ENCODE measurements around the gene TMEM131L.

Gene TMEM131L

GRCh38 chr4:153420361-153420760 is 45.8 kb upstream of the TMEM131L start:
- DNase-seq (ENCODE audit: low read depth, low spot score), result no peak
- no peak overlapping the region for H3K4me3 ChIP-seq (ENCODE audit: low read depth, low read length)
- in situ Hi-C loops (cut with HindIII; ENCODE audit: low sequenced_read_pairs), result no loop called here
- TF ChIP-seq, protein P1, sequence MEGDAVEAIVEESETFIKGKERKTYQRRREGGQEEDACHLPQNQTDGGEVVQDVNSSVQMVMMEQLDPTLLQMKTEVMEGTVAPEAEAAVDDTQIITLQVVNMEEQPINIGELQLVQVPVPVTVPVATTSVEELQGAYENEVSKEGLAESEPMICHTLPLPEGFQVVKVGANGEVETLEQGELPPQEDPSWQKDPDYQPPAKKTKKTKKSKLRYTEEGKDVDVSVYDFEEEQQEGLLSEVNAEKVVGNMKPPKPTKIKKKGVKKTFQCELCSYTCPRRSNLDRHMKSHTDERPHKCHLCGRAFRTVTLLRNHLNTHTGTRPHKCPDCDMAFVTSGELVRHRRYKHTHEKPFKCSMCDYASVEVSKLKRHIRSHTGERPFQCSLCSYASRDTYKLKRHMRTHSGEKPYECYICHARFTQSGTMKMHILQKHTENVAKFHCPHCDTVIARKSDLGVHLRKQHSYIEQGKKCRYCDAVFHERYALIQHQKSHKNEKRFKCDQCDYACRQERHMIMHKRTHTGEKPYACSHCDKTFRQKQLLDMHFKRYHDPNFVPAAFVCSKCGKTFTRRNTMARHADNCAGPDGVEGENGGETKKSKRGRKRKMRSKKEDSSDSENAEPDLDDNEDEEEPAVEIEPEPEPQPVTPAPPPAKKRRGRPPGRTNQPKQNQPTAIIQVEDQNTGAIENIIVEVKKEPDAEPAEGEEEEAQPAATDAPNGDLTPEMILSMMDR (IDR thresholded peaks at IDR 0.05; ENCODE audit: low read depth, low read length), result no peak

DNA sequence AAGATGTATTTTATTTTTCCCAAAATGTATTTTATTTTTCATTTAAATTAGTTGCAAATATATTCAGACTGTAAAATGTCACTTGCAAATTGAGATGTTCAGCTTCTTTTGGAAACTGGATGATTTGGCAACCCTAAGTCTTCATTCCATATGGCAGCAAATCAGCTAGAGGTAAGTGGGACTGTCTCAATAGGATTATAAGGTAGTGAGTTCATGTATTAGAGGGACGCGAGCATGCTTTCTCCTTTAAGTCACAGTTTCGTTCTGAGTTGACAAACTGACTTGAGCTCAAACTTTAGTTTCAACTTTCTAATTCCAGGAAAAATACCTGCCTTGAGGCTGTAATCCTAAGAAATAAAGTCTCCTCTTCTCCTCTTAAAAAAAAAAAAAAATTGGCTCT is 44.2 kb upstream of the TMEM131L start:
- TF ChIP-seq, protein P1 (IDR thresholded peaks at IDR 0.05; ENCODE audit: low read depth, low read length), result no peak
- in situ Hi-C loops (cut with HindIII; ENCODE audit: low sequenced_read_pairs), result no loop called here
- no peak for DNase-seq (ENCODE audit: low read depth, low spot score)
- H3K4me3 ChIP-seq (ENCODE audit: low read depth, low read length), result no peak overlapping the region

DNA sequence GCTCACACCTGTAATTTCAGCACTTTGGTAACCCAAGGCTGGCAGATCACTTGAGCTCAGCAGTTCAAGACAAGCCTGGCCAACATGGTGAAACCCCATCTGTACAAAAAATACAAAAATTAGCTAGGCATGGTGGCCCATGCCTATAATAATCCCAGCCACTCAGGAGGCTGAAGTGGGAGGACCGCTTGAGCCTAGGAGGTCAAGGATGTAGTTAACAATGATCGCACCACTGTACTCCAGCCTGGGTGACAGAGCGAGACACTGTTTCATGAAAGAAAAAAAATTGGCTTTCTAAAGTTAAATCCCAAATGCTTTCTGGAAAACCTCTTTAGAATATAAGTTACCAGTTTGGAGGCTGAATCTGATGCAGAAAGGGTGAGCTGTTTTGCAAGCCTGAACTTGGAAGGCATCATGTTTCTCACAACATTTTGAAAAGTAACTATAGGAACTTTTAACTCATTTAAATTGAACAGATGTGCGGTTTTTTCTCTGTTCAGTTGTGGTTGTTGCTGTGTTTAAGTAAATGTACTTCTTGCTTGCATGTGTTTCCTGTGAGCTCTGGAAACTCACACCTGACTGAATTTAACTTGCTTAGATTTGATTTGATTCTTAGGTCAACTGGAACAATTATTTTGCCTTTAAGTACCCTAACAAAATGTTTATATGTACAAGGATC is 39.8 kb upstream of the TMEM131L start:
- DNase-seq (ENCODE audit: low read depth, low spot score), result no peak
- in situ Hi-C loops (cut with HindIII; ENCODE audit: low sequenced_read_pairs), result no loop called here
- TF ChIP-seq, protein P1 (IDR thresholded peaks at IDR 0.05; ENCODE audit: low read depth, low read length), result no peak
- no peak overlapping the region for H3K4me3 ChIP-seq (ENCODE audit: low read depth, low read length)

GRCh38 chr4:153427363-153428071 is 38.6 kb upstream of the TMEM131L start:
- DNase-seq (ENCODE audit: low read depth, low spot score), result peak; percentile 28
- TF ChIP-seq, protein P1 (IDR thresholded peaks at IDR 0.05; ENCODE audit: low read depth, low read length), result no peak
- in situ Hi-C loops (cut with HindIII; ENCODE audit: low sequenced_read_pairs), result no loop called here
- no peak overlapping the region for H3K4me3 ChIP-seq (ENCODE audit: low read depth, low read length)

DNA sequence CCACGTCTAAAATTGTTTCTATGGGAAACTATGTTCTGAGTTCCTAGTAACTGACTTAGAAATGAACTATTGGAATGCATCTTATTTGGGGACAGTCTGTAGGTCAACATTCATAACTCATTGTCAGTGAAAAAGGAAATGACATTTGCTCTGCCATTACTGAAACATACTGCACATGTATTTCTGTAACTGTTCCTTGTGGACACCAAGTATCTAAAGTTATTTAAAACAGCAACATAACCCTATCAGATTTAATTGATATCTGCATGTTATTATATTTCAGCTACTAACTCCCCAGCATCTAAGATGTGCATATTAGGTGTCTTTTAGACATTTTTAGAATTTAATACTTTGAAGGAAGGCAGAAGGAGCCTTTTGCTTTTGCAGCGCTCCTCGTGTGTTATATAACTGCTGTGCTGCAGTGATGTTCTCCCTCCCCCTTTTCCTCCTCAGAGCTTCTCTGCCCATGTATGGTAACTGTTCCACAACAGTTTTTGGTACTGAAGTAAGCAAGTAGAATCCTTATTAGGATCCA is 37.2 kb upstream of the TMEM131L start:
- no peak for DNase-seq (ENCODE audit: low read depth, low spot score)
- no peak overlapping the region for H3K4me3 ChIP-seq (ENCODE audit: low read depth, low read length)
- in situ Hi-C loops (cut with HindIII; ENCODE audit: low sequenced_read_pairs), result no loop called here
- TF ChIP-seq, protein P1 (IDR thresholded peaks at IDR 0.05; ENCODE audit: low read depth, low read length), result no peak

GRCh38 chr4:153432965-153433753 is 33.0 kb upstream of the TMEM131L start:
- TF ChIP-seq, protein P1 (IDR thresholded peaks at IDR 0.05; ENCODE audit: low read depth, low read length), result peak; percentile 58
- in situ Hi-C loops (cut with HindIII; ENCODE audit: low sequenced_read_pairs), result no loop called here
- no peak overlapping the region for H3K4me3 ChIP-seq (ENCODE audit: low read depth, low read length)
- DNase-seq (ENCODE audit: low read depth, low spot score), result peak; percentile 83
